ENCODE data around the gene TRAPPC10. TPM values are rescaled to one million over a fixed set of nuclear protein-coding genes. Genes with fewer than 3 reads are reported as not detected.

The TRAPPC10 gene
- total RNA-seq, 1 experiment from 2014 or later = 31.5 TPM

DNA sequence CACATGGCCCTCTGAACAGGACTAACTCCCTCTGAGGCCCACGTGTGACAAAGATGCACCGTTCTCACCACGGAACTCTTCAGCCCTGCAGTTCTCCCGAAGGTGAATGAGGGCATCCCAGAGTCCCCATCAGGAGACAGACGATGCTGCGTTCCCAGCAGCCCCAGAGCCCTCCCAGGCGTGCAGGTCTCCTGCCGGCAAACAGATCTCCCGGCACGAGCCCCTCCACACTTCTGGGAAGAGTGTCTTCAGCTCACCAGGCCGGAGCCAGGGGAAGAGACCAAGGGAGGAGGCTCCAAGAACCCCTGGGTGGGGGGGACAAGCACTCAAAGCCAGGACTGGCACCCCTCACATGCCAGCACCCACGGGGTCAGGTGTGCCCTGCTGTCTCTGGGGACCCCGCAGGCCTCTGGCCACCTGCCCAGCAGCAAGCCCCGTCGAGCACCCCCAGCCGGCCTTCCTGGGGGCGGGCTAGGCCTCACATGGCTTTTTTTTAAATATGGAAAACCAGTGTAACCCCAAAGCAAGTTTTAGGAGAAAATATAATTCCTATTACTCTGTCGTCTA lies 45.1 kb upstream of the TRAPPC10 start:
- ChIA-PET CTCF (no interaction called here), RAD21 (ENCODE audit: low non-redundant PET in 1 of 2, low total read pairs in 2 of 2, uncharacterized antibody in 2 of 2, unreplicated experiment in 2 of 2) (no interaction called here), POLR2A (no interaction called here)
- intact Hi-C loops (cut with micrococcal nuclease) = no loop called here
- no peak for DNase-seq (ENCODE audit: low read depth, low spot score)
- Histone ChIP-seq H2AFZ (ENCODE audit: low read depth, low read length, poor library complexity, severe bottlenecking) (no peak overlapping the region), H3K4me1 (ENCODE audit: control insufficient read depth in 1 of 2, insufficient read depth in 2 of 2, low read length in 2 of 2) (no peaks in the 10 kb centered on the region), H3K9me2 (ENCODE audit: insufficient read depth) (no peaks in the 10 kb centered on the region), H3K9me3 (ENCODE audit: control insufficient read depth in 1 of 2, insufficient read depth in 1 of 2, low read depth in 1 of 2, low read length in 2 of 2) (peaks cover 0 to 4% of the 10 kb centered on the region in 2 experiments; a peak in 1 of 4 replicates), H3K27ac (ENCODE audit: low read depth, low read length) (no peak overlapping the region), H3K4me3 (replicated peaks in 1 of 2; ENCODE audit: low read depth in 1 of 2, low read length in 2 of 2) (no peak overlapping the region), H4K20me1 (ENCODE audit: insufficient read depth) (no peaks in the 10 kb centered on the region), H3K79me2 (ENCODE audit: insufficient read depth, low read length) (no peaks in the 10 kb centered on the region), H3K4me2 (ENCODE audit: low read length) (no peak overlapping the region), H3K36me3 (ENCODE audit: control insufficient read depth in 1 of 2, insufficient read depth in 2 of 2, low read length in 2 of 2) (no peaks in the 10 kb centered on the region), H3K27me3 (ENCODE audit: insufficient read depth, low read length) (no peaks in the 10 kb centered on the region), H3K9ac (ENCODE audit: low read length) (no peak overlapping the region)
- no peak for TF ChIP-seq SIN3A (IDR thresholded peaks at IDR 0.05; ENCODE audit: low read depth)
- no peak for TF ChIP-seq ZNF274 (IDR thresholded peaks at IDR 0.05; ENCODE audit: low read depth, low read length)
- TF ChIP-seq POLR2A (IDR thresholded peaks at IDR 0.05; ENCODE audit: borderline replicate concordance, extremely low read depth, insufficient read depth, insufficient read length) = no peak
- no peak for ATAC-seq
- no TSS peak for BruUV-seq (replicated peaks)

DNA sequence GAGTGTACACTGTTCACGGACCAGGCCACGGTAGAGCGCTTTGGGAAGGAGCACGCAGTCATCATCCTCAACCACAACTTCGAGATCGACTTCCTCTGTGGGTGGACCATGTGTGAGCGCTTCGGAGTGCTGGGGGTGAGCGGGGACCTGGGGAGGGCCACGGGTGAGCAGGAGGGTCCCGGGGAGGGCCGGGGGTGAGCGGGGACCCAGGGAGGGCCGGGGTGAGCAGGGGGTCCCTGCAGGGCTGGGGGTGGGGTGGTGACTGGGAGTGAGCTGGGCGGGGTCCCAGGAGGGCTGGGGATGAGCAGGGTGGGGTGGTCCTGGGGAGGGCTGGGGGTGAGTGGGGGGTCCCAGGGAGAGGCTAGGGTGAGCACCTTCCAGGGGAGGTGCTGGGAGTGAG lies 44.1 kb upstream of the TRAPPC10 start:
- Histone ChIP-seq H3K9me2 (ENCODE audit: insufficient read depth) (no peaks in the 10 kb centered on the region), H3K36me3 (ENCODE audit: control insufficient read depth in 1 of 2, insufficient read depth in 2 of 2, low read length in 2 of 2) (no peaks in the 10 kb centered on the region), H3K4me1 (ENCODE audit: control insufficient read depth in 1 of 2, insufficient read depth in 2 of 2, low read length in 2 of 2) (no peaks in the 10 kb centered on the region), H3K4me2 (ENCODE audit: low read length) (no peak overlapping the region), H3K27ac (ENCODE audit: low read depth, low read length) (no peak overlapping the region), H3K9ac (ENCODE audit: low read length) (no peak overlapping the region), H2AFZ (ENCODE audit: low read depth, low read length, poor library complexity, severe bottlenecking) (no peak overlapping the region), H4K20me1 (ENCODE audit: insufficient read depth) (no peaks in the 10 kb centered on the region), H3K79me2 (ENCODE audit: insufficient read depth, low read length) (no peaks in the 10 kb centered on the region), H3K9me3 (ENCODE audit: control insufficient read depth in 1 of 2, insufficient read depth in 1 of 2, low read depth in 1 of 2, low read length in 2 of 2) (peaks cover 0 to 3% of the 10 kb centered on the region in 2 experiments; a peak in 1 of 4 replicates), H3K4me3 (replicated peaks in 1 of 2; ENCODE audit: low read depth in 1 of 2, low read length in 2 of 2) (no peak overlapping the region), H3K27me3 (ENCODE audit: insufficient read depth, low read length) (no peaks in the 10 kb centered on the region)
- DNase-seq (ENCODE audit: low read depth, low spot score) = no peak
- CTCF ChIA-PET = no interaction called here
- intact Hi-C loops (cut with micrococcal nuclease) = no loop called here
- BruUV-seq (replicated peaks) = no TSS peak
- POLR2A ChIA-PET = no interaction called here
- TF ChIP-seq, protein P1, sequence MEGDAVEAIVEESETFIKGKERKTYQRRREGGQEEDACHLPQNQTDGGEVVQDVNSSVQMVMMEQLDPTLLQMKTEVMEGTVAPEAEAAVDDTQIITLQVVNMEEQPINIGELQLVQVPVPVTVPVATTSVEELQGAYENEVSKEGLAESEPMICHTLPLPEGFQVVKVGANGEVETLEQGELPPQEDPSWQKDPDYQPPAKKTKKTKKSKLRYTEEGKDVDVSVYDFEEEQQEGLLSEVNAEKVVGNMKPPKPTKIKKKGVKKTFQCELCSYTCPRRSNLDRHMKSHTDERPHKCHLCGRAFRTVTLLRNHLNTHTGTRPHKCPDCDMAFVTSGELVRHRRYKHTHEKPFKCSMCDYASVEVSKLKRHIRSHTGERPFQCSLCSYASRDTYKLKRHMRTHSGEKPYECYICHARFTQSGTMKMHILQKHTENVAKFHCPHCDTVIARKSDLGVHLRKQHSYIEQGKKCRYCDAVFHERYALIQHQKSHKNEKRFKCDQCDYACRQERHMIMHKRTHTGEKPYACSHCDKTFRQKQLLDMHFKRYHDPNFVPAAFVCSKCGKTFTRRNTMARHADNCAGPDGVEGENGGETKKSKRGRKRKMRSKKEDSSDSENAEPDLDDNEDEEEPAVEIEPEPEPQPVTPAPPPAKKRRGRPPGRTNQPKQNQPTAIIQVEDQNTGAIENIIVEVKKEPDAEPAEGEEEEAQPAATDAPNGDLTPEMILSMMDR (IDR thresholded peaks at IDR 0.05 in 2 of 3, conservative IDR thresholded peaks at IDR 0.05 in 1 of 3; ENCODE audit: borderline replicate concordance in 1 of 3, insufficient read depth in 1 of 3, low read depth in 2 of 3, low read length in 2 of 3) = no peak
- no peak for TF ChIP-seq FOSL1 (IDR thresholded peaks at IDR 0.05; ENCODE audit: low read depth)
- TF ChIP-seq SRF (IDR thresholded peaks at IDR 0.05; ENCODE audit: low read depth) = no peak
- no peak for TF ChIP-seq EZH2phosphoT487 (IDR thresholded peaks at IDR 0.05; ENCODE audit: borderline replicate concordance)
- TF ChIP-seq RAD21 (IDR thresholded peaks at IDR 0.05; ENCODE audit: low read depth) = no peak
- TF ChIP-seq ELF1 (IDR thresholded peaks at IDR 0.05; ENCODE audit: borderline replicate concordance, low read depth) = no peak
- no peak for TF ChIP-seq EGR1 (IDR thresholded peaks at IDR 0.05; ENCODE audit: low read depth)
- no peak for TF ChIP-seq ZFX (IDR thresholded peaks at IDR 0.05)
- no peak for TF ChIP-seq POLR2A (IDR thresholded peaks at IDR 0.05; ENCODE audit: borderline replicate concordance, extremely low read depth, insufficient read depth, insufficient read length)
- TF ChIP-seq SP1 (IDR thresholded peaks at IDR 0.05; ENCODE audit: low read depth) = no peak
- no peak for TF ChIP-seq EZH2 (IDR thresholded peaks at IDR 0.05)
- TF ChIP-seq POLR2AphosphoS5 (IDR thresholded peaks at IDR 0.05; ENCODE audit: low read depth, low read length) = no peak
- TF ChIP-seq, protein P2, sequence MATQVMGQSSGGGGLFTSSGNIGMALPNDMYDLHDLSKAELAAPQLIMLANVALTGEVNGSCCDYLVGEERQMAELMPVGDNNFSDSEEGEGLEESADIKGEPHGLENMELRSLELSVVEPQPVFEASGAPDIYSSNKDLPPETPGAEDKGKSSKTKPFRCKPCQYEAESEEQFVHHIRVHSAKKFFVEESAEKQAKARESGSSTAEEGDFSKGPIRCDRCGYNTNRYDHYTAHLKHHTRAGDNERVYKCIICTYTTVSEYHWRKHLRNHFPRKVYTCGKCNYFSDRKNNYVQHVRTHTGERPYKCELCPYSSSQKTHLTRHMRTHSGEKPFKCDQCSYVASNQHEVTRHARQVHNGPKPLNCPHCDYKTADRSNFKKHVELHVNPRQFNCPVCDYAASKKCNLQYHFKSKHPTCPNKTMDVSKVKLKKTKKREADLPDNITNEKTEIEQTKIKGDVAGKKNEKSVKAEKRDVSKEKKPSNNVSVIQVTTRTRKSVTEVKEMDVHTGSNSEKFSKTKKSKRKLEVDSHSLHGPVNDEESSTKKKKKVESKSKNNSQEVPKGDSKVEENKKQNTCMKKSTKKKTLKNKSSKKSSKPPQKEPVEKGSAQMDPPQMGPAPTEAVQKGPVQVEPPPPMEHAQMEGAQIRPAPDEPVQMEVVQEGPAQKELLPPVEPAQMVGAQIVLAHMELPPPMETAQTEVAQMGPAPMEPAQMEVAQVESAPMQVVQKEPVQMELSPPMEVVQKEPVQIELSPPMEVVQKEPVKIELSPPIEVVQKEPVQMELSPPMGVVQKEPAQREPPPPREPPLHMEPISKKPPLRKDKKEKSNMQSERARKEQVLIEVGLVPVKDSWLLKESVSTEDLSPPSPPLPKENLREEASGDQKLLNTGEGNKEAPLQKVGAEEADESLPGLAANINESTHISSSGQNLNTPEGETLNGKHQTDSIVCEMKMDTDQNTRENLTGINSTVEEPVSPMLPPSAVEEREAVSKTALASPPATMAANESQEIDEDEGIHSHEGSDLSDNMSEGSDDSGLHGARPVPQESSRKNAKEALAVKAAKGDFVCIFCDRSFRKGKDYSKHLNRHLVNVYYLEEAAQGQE (IDR thresholded peaks at IDR 0.05; ENCODE audit: low read depth) = no peak
- TF ChIP-seq YY1 (IDR thresholded peaks at IDR 0.05; ENCODE audit: extremely low read depth, insufficient replicate concordance, low read depth, low read length) = no peak
- TF ChIP-seq ZNF274 (IDR thresholded peaks at IDR 0.05; ENCODE audit: low read depth, low read length) = no peak
- no peak for ATAC-seq
- RAD21 ChIA-PET (ENCODE audit: low non-redundant PET in 1 of 2, low total read pairs in 2 of 2, uncharacterized antibody in 2 of 2, unreplicated experiment in 2 of 2) = no interaction called here
